ENCODE results near the gene IPO11.

The IPO11 gene

DNA sequence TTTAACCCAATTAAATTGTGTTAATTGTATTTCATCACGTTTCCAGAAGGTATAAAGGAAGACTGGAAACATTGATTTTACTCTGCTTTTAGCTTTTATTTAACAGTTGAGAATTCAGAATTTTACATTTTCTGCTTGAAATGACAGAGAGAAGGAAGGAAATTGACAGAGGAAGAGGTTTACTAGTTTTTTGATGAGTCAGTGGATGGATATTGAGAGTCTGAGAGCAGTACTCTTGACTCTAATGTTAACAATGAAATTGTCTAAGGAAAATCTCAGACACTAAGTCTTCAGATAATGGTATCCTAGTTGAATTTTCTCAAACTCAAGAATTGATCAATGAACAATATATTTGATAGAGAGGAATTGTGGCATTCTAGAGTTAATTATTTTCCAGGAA is 60.6 kb downstream of the IPO11 start:
- H3K4me1 ChIP-seq: no peaks in the 10 kb centered on the region
- H3K27me3 ChIP-seq: no peaks in the 10 kb centered on the region
- H3K36me3 ChIP-seq: peaks cover 4 to 8% (median 6%) of the 10 kb centered on the region in 3 donors
- H3K27ac ChIP-seq: no peak overlapping the region
- no peaks in the 10 kb centered on the region for H3K9me3 ChIP-seq
- no peak for DNase-seq
- intact Hi-C loops (cut with DNase I; ENCODE audit: low total_unique reads): no loop called here
- TF ChIP-seq, protein P1, sequence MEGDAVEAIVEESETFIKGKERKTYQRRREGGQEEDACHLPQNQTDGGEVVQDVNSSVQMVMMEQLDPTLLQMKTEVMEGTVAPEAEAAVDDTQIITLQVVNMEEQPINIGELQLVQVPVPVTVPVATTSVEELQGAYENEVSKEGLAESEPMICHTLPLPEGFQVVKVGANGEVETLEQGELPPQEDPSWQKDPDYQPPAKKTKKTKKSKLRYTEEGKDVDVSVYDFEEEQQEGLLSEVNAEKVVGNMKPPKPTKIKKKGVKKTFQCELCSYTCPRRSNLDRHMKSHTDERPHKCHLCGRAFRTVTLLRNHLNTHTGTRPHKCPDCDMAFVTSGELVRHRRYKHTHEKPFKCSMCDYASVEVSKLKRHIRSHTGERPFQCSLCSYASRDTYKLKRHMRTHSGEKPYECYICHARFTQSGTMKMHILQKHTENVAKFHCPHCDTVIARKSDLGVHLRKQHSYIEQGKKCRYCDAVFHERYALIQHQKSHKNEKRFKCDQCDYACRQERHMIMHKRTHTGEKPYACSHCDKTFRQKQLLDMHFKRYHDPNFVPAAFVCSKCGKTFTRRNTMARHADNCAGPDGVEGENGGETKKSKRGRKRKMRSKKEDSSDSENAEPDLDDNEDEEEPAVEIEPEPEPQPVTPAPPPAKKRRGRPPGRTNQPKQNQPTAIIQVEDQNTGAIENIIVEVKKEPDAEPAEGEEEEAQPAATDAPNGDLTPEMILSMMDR (IDR thresholded peaks at IDR 0.05): no peak
- H3K4me3 ChIP-seq: no peak overlapping the region

DNA sequence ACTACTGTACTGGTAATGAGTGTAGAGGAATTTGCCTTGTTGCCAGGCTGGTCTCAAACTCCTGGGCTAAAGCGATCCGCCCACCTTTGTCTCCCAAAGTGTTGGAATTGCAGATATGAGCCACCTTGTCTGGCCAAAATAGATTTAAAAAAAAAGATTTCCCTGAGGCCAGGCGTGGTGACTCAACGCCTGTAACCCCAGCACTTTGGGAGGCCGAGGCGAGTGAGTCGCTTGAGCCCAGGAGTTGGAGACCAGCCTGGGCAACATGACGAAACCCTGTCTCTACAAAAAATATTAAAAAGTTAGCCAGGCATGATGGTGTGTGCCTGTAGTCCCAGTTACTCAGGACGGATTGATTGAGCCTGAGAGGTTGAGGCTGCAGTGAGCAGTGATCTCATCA is 62.5 kb downstream of the IPO11 start:
- no peak for DNase-seq
- H3K27ac ChIP-seq: no peak overlapping the region

GRCh38 chr5:62477801-62478200 is 65.2 kb downstream of the IPO11 start:
- no peak for DNase-seq

More for the DNA sequence above, 62.5 kb downstream of the IPO11 start:
- Histone ChIP-seq H3K36me3 (peaks cover 0 to 17% (median 0%) of the 10 kb centered on the region in 3 donors), H3K4me1 (no peaks in the 10 kb centered on the region), H3K9me3 (no peaks in the 10 kb centered on the region), H3K4me3 (no peak overlapping the region), H3K27me3 (no peaks in the 10 kb centered on the region)
- TF ChIP-seq, protein P1 (IDR thresholded peaks at IDR 0.05): no peak
- intact Hi-C loops (cut with DNase I; ENCODE audit: low total_unique reads): no loop called here

GRCh38 chr5:62483556-62483955 is 71.0 kb downstream of the IPO11 start:
- TF ChIP-seq, protein P1 (IDR thresholded peaks at IDR 0.05): no peak
- intact Hi-C loops (cut with DNase I; ENCODE audit: low total_unique reads): no loop called here
- H3K4me3 ChIP-seq: no peak overlapping the region

More at GRCh38 chr5:62477801-62478200, 65.2 kb downstream of the IPO11 start:
- Histone ChIP-seq H3K9me3 (no peaks in the 10 kb centered on the region), H3K27ac (no peak overlapping the region), H3K4me1 (no peaks in the 10 kb centered on the region), H3K4me3 (no peak overlapping the region), H3K36me3 (peaks cover 0 to 17% (median 0%) of the 10 kb centered on the region in 3 donors), H3K27me3 (no peaks in the 10 kb centered on the region)
- intact Hi-C loops (cut with DNase I; ENCODE audit: low total_unique reads): no loop called here
- TF ChIP-seq, protein P1 (IDR thresholded peaks at IDR 0.05): no peak

GRCh38 chr5:62486672-62487071 is 74.1 kb downstream of the IPO11 start:
- TF ChIP-seq, protein P1 (IDR thresholded peaks at IDR 0.05): no peak
- no peaks in the 10 kb centered on the region for H3K9me3 ChIP-seq
- DNase-seq: no peak

More at GRCh38 chr5:62483556-62483955, 71.0 kb downstream of the IPO11 start:
- Histone ChIP-seq H3K9me3 (no peaks in the 10 kb centered on the region), H3K4me1 (no peaks in the 10 kb centered on the region), H3K27ac (no peak overlapping the region), H3K27me3 (no peaks in the 10 kb centered on the region), H3K36me3 (peaks cover 7 to 17% (median 12%) of the 10 kb centered on the region in 3 donors)
- DNase-seq: no peak

DNA sequence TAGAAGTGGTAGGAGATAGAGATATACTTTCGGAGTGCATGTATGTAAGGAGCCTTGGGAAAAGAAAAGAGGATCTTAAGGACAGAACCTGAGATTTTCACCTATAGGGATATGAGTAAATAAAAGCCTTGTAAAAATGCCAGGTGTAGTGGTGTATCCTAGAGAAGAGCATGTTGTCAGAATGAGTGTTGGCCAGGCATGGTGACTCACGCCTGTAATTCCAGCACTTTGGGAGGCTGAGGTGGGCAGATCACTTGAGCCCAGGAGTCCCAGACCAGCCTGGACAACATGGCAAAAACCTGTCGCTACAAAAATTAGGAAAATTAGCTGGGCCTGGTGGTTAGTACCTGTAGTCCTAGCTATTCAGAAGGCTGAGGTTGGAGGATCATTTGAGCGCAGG is 76.0 kb downstream of the IPO11 start:
- Histone ChIP-seq H3K4me1 (no peaks in the 10 kb centered on the region), H3K27me3 (no peaks in the 10 kb centered on the region), H3K36me3 (peaks cover 7 to 32% (median 26%) of the 10 kb centered on the region in 3 donors), H3K9me3 (no peaks in the 10 kb centered on the region), H3K27ac (no peak overlapping the region), H3K4me3 (no peak overlapping the region)
- intact Hi-C loops (cut with DNase I; ENCODE audit: low total_unique reads): no loop called here
- no peak for DNase-seq
- TF ChIP-seq, protein P1 (IDR thresholded peaks at IDR 0.05): no peak

More at GRCh38 chr5:62486672-62487071, 74.1 kb downstream of the IPO11 start:
- H3K36me3 ChIP-seq: peaks cover 7 to 32% (median 16%) of the 10 kb centered on the region in 3 donors
- no peak overlapping the region for H3K27ac ChIP-seq
- no peak overlapping the region for H3K4me3 ChIP-seq
- H3K27me3 ChIP-seq: no peaks in the 10 kb centered on the region
- intact Hi-C loops (cut with DNase I; ENCODE audit: low total_unique reads): no loop called here
- no peaks in the 10 kb centered on the region for H3K4me1 ChIP-seq

Measured in tibial artery (tissue), 4 donors.